OCI-LY1 (cell line): ENCODE results near the gene C9orf50.

Experiments used
- H2AFZ ChIP-seq: fragments of 200-600 bp; sonication (generic), shearing (Covaris generic); 2 replicates; pipeline ENCODE4 v1.6.0; 2014; ENCODE audit warnings: antibody characterized with exemption, mild to moderate bottlenecking, low read length
- H3F3A ChIP-seq: fragments of 200-600 bp; sonication (generic), shearing (Covaris generic); 2 replicates; pipeline ENCODE4 v1.6.0; 2014; ENCODE audit warnings: mild to moderate bottlenecking, antibody characterized with exemption, low read length, moderate library complexity; ENCODE audit not compliant: insufficient read depth
- H3K27ac ChIP-seq: fragments of 200-600 bp; sonication (generic); 2 replicates; pipeline ENCODE4 v1.5.1; 2014; ENCODE audit warnings: low read length, mixed run types, mild to moderate bottlenecking, low read depth; ENCODE audit not compliant: poor library complexity, severe bottlenecking
- H3K27me3 ChIP-seq: fragments of 200-600 bp; sonication (generic); 2 replicates; pipeline ENCODE4 v1.6.0; 2014; ENCODE audit warnings: antibody characterized with exemption, mild to moderate bottlenecking, low read length, moderate library complexity; ENCODE audit not compliant: insufficient read depth
- H3K36me3 ChIP-seq: fragments of 200-600 bp; sonication (generic); 2 replicates; pipeline ENCODE4 v1.6.1; 2014; ENCODE audit warnings: mild to moderate bottlenecking, antibody characterized with exemption, low read length, moderate library complexity, mixed read lengths; ENCODE audit not compliant: insufficient read depth
- H3K4me1 ChIP-seq: fragments of 200-600 bp; sonication (generic); 2 replicates; pipeline ENCODE4 v1.5.1; 2014; ENCODE audit warnings: mild to moderate bottlenecking, low read length, moderate library complexity; ENCODE audit not compliant: insufficient read depth, severe bottlenecking
- H3K4me2 ChIP-seq: fragments of 200-600 bp; sonication (generic), shearing (Covaris generic); 2 replicates; pipeline ENCODE4 v1.6.1; 2014; ENCODE audit warnings: low read length
- H3K4me3 ChIP-seq: fragments of 200-600 bp; sonication (generic); 2 replicates; pipeline ENCODE4 v1.5.1; 2014; ENCODE audit warnings: low read length, low read depth, mild to moderate bottlenecking, mixed read lengths; ENCODE audit not compliant: poor library complexity, severe bottlenecking
- H3K79me2 ChIP-seq: fragments of 200-600 bp; shearing (Covaris generic); 2 replicates; pipeline ENCODE4 v1.6.1; 2016; ENCODE audit warnings: mixed run types, low read length, mixed read lengths; ENCODE audit not compliant: insufficient read depth
- H3K9ac ChIP-seq: fragments of 200-600 bp; sonication (generic), shearing (Covaris generic); 2 replicates; pipeline ENCODE4 v1.6.1; 2014; ENCODE audit warnings: mild to moderate bottlenecking, low read length, mixed read lengths
- H3K9me2 ChIP-seq: fragments of 200-600 bp; sonication (generic), shearing (Covaris generic); 2 replicates; pipeline ENCODE4 v1.6.1; 2014; ENCODE audit warnings: low read depth, mild to moderate bottlenecking, low read length, mixed read lengths
- H3K9me3 ChIP-seq: fragments of 200-600 bp; shearing (Covaris generic); 2 replicates; pipeline ENCODE4 v1.6.1; 2014; ENCODE audit warnings: low read length, mixed read lengths
- H4K20me1 ChIP-seq: fragments of 200-600 bp; sonication (generic), shearing (Covaris generic); 2 replicates; pipeline ENCODE4 v1.6.0; 2016; ENCODE audit warnings: mild to moderate bottlenecking, low read length; ENCODE audit not compliant: insufficient read depth
- EZH2 ChIP-seq: fragments of 200-600 bp; sonication (generic), shearing (Covaris generic); IDR thresholded peaks from 2 replicates; pipeline ENCODE4 v1.8.0; 2017; ENCODE audit warnings: borderline replicate concordance, mixed run types, mild to moderate bottlenecking, antibody characterized with exemption, low read length, moderate library complexity, mixed read lengths
- TF ChIP-seq, protein P1 (sequence below): fragments of 200-600 bp; sonication (generic), shearing (Covaris generic); IDR thresholded peaks from 2 replicates; pipeline ENCODE4 v1.5.1; 2017; ENCODE audit warnings: mild to moderate bottlenecking, antibody characterized with exemption, low read length, moderate library complexity, mixed read lengths

Gene C9orf50

DNA sequence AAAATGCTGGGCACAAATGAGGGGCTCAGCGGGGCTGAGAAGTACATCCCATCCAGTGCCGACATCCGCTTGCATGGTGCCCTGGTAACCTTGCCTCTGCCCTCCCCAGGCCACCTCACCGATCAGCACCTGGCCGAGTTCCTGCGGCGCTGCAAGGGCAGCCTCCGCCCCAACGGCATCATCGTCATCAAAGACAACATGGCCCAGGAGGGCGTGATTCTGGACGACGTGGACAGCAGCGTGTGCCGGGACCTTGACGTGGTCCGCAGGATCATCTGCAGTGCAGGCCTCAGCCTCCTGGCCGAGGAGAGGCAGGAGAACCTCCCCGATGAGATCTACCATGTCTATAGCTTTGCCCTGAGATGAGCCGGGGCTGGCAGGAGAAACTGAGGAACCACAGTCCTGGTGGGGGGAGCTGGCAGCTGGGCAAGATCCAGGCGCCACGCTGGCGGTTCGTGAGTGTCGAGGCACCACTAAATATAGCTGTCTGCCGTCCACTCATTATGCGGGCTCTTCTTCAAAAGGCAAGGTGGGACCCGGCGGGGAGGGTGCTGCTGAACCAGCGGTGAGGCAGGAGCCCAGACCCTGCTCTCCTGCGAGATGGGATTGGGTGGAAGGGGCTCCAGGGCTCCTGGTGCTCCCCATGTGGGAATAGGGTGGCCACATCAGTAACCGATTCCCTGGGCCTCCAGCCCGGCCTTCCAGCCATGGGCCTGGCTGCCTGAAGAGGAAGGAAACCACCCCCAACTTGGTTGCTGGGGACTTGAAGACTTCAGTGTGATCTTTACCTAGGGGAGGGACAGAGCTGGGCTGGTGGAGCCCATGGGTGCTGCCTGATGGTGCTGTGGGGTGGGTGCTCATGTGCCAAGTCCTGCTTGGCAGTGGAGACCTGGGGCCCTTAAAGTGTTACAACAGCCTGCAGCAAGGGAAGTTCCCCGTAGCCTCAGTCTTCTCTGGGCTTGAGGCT, 14.5 kb upstream of the C9orf50 start:
- H3K9me2 ChIP-seq: no peaks in the 10 kb centered on the region
- no peak overlapping the region for H3K4me3 ChIP-seq
- no peak overlapping the region for H2AFZ ChIP-seq
- H3K9me3 ChIP-seq: no peaks in the 10 kb centered on the region
- no peaks in the 10 kb centered on the region for H3K27me3 ChIP-seq
- no peak overlapping the region for H3K27ac ChIP-seq
- TF ChIP-seq EZH2: no peak
- TF ChIP-seq, protein P1, sequence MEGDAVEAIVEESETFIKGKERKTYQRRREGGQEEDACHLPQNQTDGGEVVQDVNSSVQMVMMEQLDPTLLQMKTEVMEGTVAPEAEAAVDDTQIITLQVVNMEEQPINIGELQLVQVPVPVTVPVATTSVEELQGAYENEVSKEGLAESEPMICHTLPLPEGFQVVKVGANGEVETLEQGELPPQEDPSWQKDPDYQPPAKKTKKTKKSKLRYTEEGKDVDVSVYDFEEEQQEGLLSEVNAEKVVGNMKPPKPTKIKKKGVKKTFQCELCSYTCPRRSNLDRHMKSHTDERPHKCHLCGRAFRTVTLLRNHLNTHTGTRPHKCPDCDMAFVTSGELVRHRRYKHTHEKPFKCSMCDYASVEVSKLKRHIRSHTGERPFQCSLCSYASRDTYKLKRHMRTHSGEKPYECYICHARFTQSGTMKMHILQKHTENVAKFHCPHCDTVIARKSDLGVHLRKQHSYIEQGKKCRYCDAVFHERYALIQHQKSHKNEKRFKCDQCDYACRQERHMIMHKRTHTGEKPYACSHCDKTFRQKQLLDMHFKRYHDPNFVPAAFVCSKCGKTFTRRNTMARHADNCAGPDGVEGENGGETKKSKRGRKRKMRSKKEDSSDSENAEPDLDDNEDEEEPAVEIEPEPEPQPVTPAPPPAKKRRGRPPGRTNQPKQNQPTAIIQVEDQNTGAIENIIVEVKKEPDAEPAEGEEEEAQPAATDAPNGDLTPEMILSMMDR: no peak
- no peaks in the 10 kb centered on the region for H4K20me1 ChIP-seq
- peaks cover 82% of the 10 kb centered on the region for H3K36me3 ChIP-seq
- peaks cover 8% of the 10 kb centered on the region for H3K4me1 ChIP-seq
- no peak overlapping the region for H3K4me2 ChIP-seq
- no peak overlapping the region for H3K9ac ChIP-seq
- H3K79me2 ChIP-seq: peaks cover 19% of the 10 kb centered on the region
- H3F3A ChIP-seq: no peaks in the 10 kb centered on the region

DNA sequence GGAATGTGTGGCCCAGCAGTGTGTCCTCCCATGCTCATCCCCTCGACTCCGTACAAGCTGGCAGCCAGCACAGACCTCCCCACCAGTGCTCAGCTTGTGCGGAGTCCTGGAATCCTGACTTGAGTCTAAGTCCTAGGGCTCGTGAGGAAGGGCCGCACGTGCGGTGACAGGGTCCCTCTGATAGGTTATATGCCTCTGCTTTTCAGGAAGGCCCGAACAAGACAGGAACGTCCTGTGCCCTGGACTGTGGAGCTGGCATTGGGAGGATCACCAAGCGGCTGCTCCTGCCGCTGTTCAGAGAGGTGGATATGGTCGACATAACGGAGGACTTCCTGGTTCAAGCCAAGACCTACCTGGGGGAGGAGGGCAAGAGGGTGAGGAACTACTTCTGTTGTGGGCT, 12.9 kb upstream of the C9orf50 start:
- Histone ChIP-seq H3K27me3 (no peaks in the 10 kb centered on the region), H3K4me2 (no peak overlapping the region), H3K9me3 (no peaks in the 10 kb centered on the region), H3F3A (no peaks in the 10 kb centered on the region), H3K4me1 (peaks cover 7% of the 10 kb centered on the region), H3K27ac (no peak overlapping the region), H2AFZ (no peak overlapping the region), H3K9ac (no peak overlapping the region), H4K20me1 (no peaks in the 10 kb centered on the region), H3K36me3 (peaks cover 91% of the 10 kb centered on the region), H3K79me2 (peaks cover 34% of the 10 kb centered on the region), H3K4me3 (no peak overlapping the region), H3K9me2 (no peaks in the 10 kb centered on the region)
- TF ChIP-seq, protein P1: no peak
- no peak for TF ChIP-seq EZH2

DNA sequence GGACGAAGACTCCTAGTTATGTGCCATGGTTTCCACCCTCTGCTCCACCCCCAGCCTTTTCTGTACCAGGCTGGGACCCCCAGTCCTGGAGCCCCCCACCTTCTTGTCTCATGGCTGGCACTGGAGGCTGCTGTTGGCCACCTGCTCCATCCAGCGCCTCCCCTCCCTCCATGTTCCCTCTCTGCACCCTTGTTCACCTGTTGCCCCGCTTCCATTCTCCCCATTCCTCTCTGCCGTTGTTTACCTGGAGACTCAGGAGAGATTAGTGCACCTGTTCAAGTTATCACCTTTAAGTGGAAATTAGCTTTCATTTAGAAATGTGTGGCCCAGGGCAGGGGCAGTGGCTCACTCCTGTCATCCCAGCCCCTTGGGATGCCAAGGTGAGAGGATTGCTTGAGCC, 12.3 kb upstream of the C9orf50 start:
- Histone ChIP-seq H4K20me1 (no peaks in the 10 kb centered on the region), H3K27me3 (no peaks in the 10 kb centered on the region), H3K4me1 (peaks cover 12% of the 10 kb centered on the region), H2AFZ (no peak overlapping the region), H3K9me3 (no peaks in the 10 kb centered on the region), H3K36me3 (peaks cover 91% of the 10 kb centered on the region), H3K9ac (no peak overlapping the region), H3K79me2 (peaks cover 41% of the 10 kb centered on the region), H3K4me3 (no peak overlapping the region), H3K27ac (no peak overlapping the region), H3K9me2 (no peaks in the 10 kb centered on the region), H3F3A (no peaks in the 10 kb centered on the region), H3K4me2 (no peak overlapping the region)
- no peak for TF ChIP-seq EZH2
- TF ChIP-seq, protein P1: no peak
